KG1 (cell line): ENCODE data around the gene BMPR1A.
"Not testable (repeated sequence)": the region's sequence is repeated elsewhere in the genome, so short reads cannot be mapped to it uniquely, and the experiment has no call there.

Experiments
- DNase-seq: peaks from one replicate; lab custom pipeline; 2025; lab: John Stamatoyannopoulos, UW

The BMPR1A gene

DNA sequence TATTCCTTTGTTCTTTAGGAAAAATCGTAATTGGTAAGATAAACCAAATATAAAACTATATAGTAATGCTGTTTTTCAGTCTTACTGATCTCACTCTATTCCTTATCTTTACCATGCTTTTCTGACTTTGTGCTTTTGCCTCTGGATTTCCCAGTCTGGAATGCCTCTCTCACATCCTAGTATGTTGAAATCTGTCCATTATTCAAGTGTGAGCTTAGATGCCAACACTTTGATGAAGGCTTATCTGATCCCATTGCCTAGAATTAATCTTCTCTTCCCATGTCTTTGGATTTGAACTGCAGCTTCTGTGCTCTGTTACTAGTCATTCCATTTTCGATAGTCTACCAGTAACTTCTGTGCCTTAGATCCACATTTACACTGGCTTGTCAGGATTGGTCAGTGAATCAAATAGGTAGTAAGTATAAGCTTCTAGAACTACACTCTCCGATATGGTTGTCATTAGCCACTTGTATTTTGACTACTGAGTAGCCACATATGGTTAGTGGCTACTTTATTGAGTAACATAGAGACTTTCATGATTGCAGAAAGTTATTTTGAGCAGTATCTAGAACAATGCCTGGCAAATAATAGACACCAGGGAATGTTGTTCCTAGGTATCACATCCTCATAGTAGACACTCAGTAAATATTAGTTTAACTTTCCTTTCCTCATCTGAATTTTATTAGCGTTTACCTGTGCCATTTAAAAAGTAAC, 92.9 kb downstream of the BMPR1A start:
- DNase-seq = no peak

- DNase-seq = no peak
Observed at GRCh38 chr10:86850481-86850880, 94.1 kb downstream of the BMPR1A start.

DNA sequence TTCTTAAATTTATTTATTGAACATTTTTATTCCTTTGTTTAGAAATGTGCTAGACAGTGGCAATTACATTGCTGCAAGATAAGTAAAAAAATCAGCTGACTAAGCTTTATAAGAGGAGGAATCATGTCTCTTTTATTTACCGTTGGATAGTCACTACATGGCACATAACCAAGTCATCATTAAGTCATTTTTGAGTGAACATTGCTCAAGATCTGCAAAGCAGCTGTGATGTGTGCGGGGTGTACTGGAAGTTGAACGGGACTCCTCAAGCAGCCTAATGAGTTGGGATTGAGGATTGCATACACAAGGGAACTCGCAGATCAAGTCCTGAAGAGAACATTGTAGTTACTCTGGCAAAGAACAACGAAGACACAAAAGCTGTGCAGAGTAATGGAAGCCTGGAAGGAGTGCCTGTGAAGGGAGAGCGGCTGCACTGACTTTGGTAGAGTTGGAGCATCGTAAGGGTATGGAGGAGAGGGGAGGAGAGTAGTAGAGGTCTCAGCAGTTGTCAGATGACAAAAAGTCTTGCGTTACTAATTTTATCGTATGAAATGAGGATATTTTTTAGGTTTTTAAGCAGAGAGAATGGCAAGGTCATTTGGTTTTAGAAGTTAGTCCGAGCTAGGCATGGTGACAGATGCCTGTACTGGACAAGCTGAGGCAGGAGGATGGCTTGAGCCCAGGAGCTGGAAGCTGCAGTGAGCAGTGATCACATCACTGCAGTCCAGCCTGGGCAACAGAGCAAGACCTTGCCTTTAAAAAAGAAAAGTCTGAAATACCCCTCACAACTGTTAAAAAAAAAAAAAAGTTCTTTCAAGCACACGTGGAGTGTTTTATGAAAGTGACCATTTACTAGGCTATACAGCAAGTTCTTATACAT, 95.1 kb downstream of the BMPR1A start:
- no peak for DNase-seq

DNA sequence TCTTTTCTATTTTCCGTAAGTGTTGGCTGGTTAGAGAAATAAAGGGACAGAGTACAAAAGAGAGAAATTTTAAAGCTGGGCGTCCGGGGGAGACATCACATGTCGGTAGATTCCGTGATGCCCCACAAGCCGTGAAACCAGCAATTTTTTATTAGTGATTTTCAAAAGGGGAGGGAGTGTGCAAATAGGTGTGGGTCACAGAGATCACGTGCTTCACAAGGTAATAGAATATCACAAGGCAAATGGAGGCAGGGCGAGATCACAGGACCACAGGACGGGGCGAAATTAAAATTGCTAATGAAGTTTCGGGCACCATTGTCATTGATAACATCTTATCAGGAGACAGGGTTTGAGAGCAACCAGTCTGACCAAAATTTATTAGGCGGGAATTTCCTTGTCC, 97.2 kb downstream of the BMPR1A start:
- not testable (repeated sequence) for DNase-seq

- no peak for DNase-seq
Observed at GRCh38 chr10:86855513-86855912, 99.1 kb downstream of the BMPR1A start.

GRCh38 chr10:86856156-86856555, 99.7 kb downstream of the BMPR1A start:
- DNase-seq = no peak

GRCh38 chr10:86857128-86857721, 100.8 kb downstream of the BMPR1A start:
- DNase-seq = no peak

DNA sequence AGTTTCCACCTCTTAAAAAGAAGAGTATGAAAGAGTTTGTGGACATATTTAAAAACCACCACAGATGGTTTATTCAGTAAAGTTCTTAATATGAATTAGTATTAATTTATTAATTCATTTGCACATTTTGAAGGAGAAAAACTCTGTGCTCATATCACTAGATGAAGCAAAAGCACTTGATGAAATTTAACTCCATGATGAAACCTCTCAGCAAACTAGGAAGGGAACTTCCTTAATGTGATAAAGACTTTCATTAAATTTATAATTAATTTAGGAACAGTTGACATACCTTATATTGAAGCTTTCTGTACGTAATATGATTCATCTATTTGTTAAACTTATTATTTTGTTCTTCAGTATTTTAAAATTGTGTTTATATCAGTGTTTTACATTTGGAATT, 101.6 kb downstream of the BMPR1A start:
- no peak for DNase-seq

GRCh38 chr10:86861351-86861750, 104.9 kb downstream of the BMPR1A start:
- no peak for DNase-seq

DNA sequence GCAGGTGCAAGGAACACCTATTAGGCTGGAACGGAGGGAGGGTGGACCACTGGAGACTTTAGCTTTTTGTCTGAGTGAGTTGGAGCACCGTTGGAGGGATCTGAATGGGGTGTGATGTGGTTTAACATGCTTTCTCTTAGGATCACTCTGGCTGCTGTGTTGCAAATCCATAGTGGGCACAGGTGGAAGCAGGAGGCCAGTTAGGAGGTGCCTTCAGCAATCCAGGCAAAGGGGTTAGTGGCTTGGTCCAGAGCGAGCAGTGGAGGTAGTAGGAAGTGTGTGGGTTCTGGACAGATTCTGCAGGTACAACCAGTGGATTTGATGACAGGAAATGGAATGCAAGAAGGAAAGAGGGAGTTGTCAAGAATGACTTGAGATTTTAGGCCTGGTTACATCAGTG, 106.0 kb downstream of the BMPR1A start:
- no peak for DNase-seq

DNA sequence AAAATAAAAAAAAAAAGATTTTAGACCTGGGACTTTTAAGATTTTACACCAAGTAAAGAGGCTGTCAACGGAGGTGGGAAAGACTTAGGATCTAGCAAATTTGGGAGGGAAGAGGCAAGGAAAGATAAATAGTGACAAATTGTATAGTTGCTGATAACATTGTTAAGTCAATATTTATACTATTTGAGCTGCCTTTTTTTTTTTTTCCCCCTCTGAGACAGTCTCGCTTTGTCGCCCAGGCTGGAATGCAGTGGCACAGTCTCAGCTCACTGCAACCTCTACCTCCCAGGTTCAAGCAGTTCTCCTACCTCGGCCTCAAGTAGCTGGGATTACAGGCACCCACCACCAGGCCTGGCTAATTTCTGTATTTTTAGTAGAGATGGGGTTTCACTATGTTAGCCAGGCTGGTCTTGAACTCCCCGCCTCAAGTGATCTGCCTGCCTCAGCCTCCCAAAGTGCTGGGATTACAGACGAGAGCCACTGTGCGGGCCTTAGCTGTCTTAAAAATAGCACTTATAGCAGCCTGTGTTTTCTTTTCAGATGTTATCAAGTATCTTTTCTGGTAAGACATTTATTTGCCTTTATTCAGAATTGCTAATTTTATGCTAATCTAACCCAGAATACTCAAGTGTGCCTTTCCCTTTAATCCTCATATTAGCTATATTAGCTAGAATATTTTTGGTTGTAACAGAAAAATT, 106.5 kb downstream of the BMPR1A start:
- DNase-seq = no peak

GRCh38 chr10:86863484-86863842, 107.0 kb downstream of the BMPR1A start:
- no peak for DNase-seq

DNA sequence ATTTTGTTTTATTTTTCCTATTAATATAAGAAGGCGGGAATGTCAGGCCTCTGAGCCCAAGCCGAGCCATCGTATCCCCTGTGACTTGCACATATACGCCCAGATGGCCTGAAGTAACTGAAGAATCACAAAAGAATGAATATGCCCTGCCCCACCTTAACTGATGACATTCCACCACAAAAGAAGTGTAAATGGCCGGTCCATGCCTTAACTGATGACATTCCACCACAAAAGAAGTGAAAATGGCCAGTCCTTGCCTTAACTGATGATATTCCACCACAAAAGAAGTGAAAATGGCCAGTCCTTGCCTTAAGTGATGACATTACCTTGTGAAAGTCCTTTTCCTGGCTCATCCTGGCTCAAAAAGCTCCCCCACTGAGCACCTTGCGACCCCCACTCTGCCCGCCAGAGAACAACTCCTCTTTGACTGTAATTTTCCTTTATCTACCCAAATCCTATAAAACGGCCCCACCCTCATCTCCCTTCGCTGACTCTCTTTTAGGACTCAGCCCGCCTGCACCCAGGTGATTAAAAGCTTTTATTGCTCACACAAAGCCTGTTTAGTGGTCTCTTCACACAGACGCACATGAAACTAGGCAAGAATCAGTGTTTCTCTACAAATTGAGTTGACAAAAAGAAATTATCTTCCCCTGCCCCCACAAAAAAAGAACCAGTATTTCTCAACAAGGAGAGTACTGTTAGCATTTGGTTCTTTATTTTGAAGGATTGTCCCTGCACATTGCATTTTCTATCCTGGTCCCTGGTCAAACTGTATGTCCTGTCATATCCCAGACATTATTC, 108.8 kb downstream of the BMPR1A start:
- not testable (repeated sequence) for DNase-seq

DNA sequence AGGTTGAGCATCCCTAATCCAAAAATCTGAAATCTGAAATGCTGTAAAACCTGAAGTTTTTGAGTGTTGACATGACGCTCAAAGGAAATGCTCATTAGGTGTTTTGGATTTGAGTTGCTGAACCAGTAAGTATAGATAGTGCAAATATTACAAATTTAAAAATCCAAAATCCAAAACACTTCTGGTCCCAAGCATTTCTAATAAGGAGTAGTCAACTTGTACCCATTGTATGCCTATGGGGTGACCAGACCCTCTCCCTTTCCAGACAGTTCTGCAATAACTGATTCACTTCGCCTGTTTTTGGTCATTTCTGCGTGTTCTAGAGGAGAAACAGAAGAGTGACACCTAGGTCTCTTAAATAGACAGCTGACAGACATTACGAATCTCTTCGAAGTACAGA, 110.7 kb downstream of the BMPR1A start:
- no peak for DNase-seq

DNA sequence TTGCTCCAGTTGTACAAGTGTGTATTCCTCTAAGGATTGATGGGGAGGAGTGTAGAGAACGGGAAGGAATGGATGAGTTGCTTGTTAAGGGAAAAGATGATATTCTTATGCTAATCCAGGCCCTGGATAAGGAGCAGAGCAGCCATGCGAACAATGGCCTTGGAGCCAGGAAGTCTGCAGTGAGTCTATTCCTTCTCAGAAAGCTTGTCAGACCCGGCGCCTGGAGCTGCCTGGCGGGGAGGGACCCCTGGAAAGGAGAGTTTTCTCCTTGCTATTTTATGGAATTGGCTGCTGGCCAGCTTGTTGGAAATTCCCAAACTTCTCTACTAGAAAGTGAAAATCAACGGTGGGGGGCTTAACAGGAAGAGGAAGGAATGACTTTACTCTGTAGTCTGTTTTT, 111.9 kb downstream of the BMPR1A start:
- no peak for DNase-seq

- DNase-seq = no peak
Observed at GRCh38 chr10:86870679-86871078, 114.3 kb downstream of the BMPR1A start.

DNA sequence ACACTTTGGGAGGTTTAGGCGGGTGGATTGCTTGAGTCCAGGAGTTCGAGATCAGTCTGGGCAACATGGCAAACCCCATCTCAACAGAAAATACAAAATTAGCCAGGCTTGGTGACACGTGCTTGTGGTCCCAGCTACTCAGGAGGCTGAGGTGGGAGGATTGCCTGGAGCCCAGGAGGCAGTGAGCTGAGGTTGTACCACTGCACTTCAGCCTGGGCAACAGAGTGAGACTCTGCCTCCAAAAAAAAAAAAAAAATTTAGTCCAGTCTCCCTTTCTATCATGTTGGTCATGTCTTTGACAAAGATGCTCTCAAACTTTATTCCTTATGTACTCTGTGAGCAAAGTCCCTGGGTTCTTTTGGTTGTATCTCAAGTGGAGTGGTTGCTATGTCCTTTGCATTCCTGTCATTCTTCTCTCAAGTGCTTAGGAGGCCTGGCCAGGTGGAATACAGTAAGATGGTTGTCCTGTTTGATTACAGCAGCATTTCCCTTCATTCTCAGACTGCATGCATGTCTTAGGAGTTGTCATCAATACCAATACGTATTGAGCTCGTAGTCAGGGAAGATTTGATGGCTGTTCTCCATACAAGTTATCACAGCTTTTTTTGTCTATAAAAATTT, 115.3 kb downstream of the BMPR1A start:
- DNase-seq = no peak

GRCh38 chr10:86872757-86873156, 116.3 kb downstream of the BMPR1A start:
- peak; percentile 33 for DNase-seq

DNA sequence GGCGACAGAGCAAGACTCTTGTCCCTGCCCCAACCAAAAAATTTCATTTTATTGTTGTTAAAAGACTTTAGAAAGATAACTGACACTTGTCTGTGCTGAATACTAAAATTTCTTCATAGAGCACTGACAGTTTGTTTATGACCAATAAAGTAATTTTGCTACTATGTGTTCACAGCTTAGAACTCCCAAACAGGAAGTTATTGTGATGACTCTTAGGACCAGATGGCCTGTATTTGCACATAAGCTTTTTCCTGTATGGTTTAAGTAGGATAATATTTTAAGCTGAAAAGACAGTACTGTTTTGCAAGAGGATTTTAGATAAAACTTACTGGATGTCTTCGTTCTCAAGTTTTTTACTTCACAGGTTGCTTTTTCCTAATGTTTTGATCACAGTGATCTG, 120.3 kb downstream of the BMPR1A start:
- peak; percentile 14 for DNase-seq

- DNase-seq = no peak
Observed at GRCh38 chr10:86878983-86879713, 122.7 kb downstream of the BMPR1A start.
